Panc1 (cell line): ENCODE measurements around the gene MVK. TPM values are rescaled to one million over a fixed set of nuclear protein-coding genes. Genes with fewer than 3 reads are reported as not detected.

Experiments used
- ATAC-seq: fragments of 200-7000 bp; cut with Tn5 transposase; 2 replicates; pipeline ENCODE4 v1.9.1; 2020; ENCODE audit warnings: mild to moderate bottlenecking, moderate library complexity
- BruUV-seq: library from RNA; stranded (reverse); fragments of 400-500 nt; replicated peaks from 2 replicates; lab custom pipeline; 2021; lab: Mats Ljungman, UMichigan
- CTCF ChIA-PET: fragments of 300-600 bp; sonication (Branson Sonifier 250); formaldehyde crosslinking; loops from one replicate; lab custom pipeline; 2022; ENCODE audit warnings: antibody characterized with exemption; lab: Charles Lee
- POLR2A ChIA-PET: fragments of 300-600 bp; sonication (Branson Sonifier 250); formaldehyde crosslinking; loops from one replicate; lab custom pipeline; 2022; ENCODE audit warnings: antibody characterized with exemption; lab: Charles Lee
- DNase-seq: peaks from one replicate; pipeline ENCODE4 v3.0.0-alpha.2; 2010; ENCODE audit warnings: low read depth, low spot score
- H3K27ac ChIP-seq: 2 replicates; pipeline ENCODE4 v1.5.1; 2011; ENCODE audit warnings: mild to moderate bottlenecking, low read length, inconsistent platforms
- H3K27me3 ChIP-seq: fragments of 200-500 bp; sonication (Bioruptor generic); 2 replicates; pipeline ENCODE4 v1.6.0; 2014; ENCODE audit warnings: low read length, inconsistent platforms; ENCODE audit not compliant: control insufficient read depth, insufficient read depth
- H3K36me3 ChIP-seq: fragments of 200-500 bp; sonication (Bioruptor generic); 2 replicates; pipeline ENCODE4 v1.5.1; 2014; ENCODE audit warnings: inconsistent platforms, mild to moderate bottlenecking, low read length, moderate library complexity; ENCODE audit not compliant: control insufficient read depth, insufficient read depth
- H3K4me1 ChIP-seq: 2 replicates; pipeline ENCODE4 v1.5.1; 2011; ENCODE audit warnings: inconsistent platforms, mild to moderate bottlenecking, low read length, moderate library complexity; ENCODE audit not compliant: control insufficient read depth, insufficient read depth
- H3K4me3 ChIP-seq, 2 experiments: 2 replicates each; pipeline ENCODE4 v1.5.1; 2011 to 2012; ENCODE audit warnings: low read depth in 2 of 2, low read length in 2 of 2, mild to moderate bottlenecking in 2 of 2, inconsistent platforms in 1 of 2, moderate library complexity in 1 of 2
- H3K9me3 ChIP-seq: fragments of 200-500 bp; sonication (Bioruptor generic); 2 replicates; pipeline ENCODE4 v1.5.1; 2014; ENCODE audit warnings: low read depth, mild to moderate bottlenecking, inconsistent platforms, low read length, moderate library complexity; ENCODE audit not compliant: control insufficient read depth, insufficient read depth
- POLR2AphosphoS5 ChIP-seq: IDR thresholded peaks from 2 replicates; pipeline ENCODE4 v1.6.1; 2012; ENCODE audit warnings: mild to moderate bottlenecking, low read depth, low read length, moderate library complexity
- SIN3A ChIP-seq: IDR thresholded peaks from 2 replicates; pipeline ENCODE4 v1.6.1; 2012; ENCODE audit warnings: low read depth, mild to moderate bottlenecking, low read length, moderate library complexity, borderline replicate concordance; ENCODE audit not compliant: insufficient read depth
- TCF7L2 ChIP-seq: IDR thresholded peaks from 2 replicates; pipeline ENCODE4 v1.6.1; 2011; ENCODE audit warnings: mild to moderate bottlenecking, low read depth, low read length, inconsistent platforms
- in situ Hi-C: cut with HindIII; loops from 2 replicates; pipeline ENCODE4 v1.10.0; 2016; ENCODE audit warnings: low sequenced_read_pairs, low pct_unique_long_range_greater_than_20kb
- intact Hi-C: fragments of 100-400 bp; cut with micrococcal nuclease; formaldehyde crosslinking; loops from one replicate; pipeline ENCODE4 v1.10.0; 2022; ENCODE audit not compliant: unreplicated experiment
- total RNA-seq: library from RNA; stranded (reverse); gene quantifications from one replicate; pipeline ENCODE4 v1.2.1, GENCODE V29; 2021; ENCODE audit not compliant: unreplicated experiment
- TF ChIP-seq, protein P1 (sequence below), 2 experiments: IDR thresholded peaks; 2 replicates each; pipeline ENCODE4 v1.6.1; 2011 to 2012; ENCODE audit warnings: low read depth in 2 of 2, control low read depth in 1 of 2, low read length in 1 of 2, mild to moderate bottlenecking in 1 of 2, moderate library complexity in 1 of 2; ENCODE audit not compliant: insufficient read depth in 1 of 2
- TF ChIP-seq, protein P2 (sequence below): fragments of 450-650 bp; IDR thresholded peaks from 2 replicates; pipeline ENCODE4 v1.5.1; 2017; ENCODE audit warnings: mild to moderate bottlenecking

MVK gene
- total RNA-seq, 1 experiment from 2014 or later = 41.6 TPM

DNA sequence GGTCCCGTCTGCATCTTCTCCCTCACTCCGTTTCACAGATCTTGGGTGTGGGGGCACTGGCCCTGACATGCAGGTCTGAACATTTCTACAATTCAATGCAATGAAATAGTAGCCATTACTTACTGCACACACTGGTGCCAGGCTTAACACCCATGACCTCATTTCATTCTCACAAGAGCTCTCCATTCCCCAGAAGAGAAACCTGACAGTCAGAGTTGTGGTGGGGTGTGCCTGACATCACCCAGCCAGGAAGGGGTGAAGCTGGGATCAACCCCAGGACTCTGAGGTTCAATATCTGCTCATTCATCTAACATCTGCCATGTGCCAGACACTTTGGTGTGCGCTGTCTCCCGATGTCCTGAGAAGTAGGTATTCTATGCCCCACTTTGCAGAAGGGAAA is 34.7 kb downstream of the MVK start:
- TF ChIP-seq POLR2AphosphoS5 = no peak
- no peak for TF ChIP-seq TCF7L2
- TF ChIP-seq, protein P1, sequence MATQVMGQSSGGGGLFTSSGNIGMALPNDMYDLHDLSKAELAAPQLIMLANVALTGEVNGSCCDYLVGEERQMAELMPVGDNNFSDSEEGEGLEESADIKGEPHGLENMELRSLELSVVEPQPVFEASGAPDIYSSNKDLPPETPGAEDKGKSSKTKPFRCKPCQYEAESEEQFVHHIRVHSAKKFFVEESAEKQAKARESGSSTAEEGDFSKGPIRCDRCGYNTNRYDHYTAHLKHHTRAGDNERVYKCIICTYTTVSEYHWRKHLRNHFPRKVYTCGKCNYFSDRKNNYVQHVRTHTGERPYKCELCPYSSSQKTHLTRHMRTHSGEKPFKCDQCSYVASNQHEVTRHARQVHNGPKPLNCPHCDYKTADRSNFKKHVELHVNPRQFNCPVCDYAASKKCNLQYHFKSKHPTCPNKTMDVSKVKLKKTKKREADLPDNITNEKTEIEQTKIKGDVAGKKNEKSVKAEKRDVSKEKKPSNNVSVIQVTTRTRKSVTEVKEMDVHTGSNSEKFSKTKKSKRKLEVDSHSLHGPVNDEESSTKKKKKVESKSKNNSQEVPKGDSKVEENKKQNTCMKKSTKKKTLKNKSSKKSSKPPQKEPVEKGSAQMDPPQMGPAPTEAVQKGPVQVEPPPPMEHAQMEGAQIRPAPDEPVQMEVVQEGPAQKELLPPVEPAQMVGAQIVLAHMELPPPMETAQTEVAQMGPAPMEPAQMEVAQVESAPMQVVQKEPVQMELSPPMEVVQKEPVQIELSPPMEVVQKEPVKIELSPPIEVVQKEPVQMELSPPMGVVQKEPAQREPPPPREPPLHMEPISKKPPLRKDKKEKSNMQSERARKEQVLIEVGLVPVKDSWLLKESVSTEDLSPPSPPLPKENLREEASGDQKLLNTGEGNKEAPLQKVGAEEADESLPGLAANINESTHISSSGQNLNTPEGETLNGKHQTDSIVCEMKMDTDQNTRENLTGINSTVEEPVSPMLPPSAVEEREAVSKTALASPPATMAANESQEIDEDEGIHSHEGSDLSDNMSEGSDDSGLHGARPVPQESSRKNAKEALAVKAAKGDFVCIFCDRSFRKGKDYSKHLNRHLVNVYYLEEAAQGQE (IDR thresholded peaks at IDR 0.05; ENCODE audit: insufficient read depth in 1 of 2, low read depth in 2 of 2, low read length in 1 of 2) = no peak
- TF ChIP-seq, protein P2, sequence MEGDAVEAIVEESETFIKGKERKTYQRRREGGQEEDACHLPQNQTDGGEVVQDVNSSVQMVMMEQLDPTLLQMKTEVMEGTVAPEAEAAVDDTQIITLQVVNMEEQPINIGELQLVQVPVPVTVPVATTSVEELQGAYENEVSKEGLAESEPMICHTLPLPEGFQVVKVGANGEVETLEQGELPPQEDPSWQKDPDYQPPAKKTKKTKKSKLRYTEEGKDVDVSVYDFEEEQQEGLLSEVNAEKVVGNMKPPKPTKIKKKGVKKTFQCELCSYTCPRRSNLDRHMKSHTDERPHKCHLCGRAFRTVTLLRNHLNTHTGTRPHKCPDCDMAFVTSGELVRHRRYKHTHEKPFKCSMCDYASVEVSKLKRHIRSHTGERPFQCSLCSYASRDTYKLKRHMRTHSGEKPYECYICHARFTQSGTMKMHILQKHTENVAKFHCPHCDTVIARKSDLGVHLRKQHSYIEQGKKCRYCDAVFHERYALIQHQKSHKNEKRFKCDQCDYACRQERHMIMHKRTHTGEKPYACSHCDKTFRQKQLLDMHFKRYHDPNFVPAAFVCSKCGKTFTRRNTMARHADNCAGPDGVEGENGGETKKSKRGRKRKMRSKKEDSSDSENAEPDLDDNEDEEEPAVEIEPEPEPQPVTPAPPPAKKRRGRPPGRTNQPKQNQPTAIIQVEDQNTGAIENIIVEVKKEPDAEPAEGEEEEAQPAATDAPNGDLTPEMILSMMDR = no peak
- TF ChIP-seq SIN3A = no peak
- POLR2A ChIA-PET = no interaction called here

DNA sequence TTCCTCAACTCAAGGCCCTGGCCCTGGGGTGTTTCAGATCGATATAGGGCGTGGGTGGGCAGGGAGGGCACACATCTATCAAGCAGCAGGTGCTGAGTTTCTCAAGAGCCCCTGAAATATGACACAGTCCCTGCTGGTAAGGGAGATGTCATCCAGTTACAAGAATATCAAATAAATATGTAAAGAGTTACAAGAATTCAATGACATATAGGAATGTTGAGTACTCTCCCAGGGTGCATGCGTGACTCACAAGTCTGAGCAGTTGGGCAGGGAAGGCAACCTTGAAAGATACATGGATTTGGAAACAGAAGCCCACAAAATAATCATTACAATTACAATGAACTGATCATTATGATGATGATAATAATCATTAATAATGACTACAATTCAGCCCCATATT is 35.2 kb downstream of the MVK start:
- CTCF ChIA-PET = no interaction called here
- no TSS peak for BruUV-seq

More for the DNA sequence above, 34.7 kb downstream of the MVK start:
- Histone ChIP-seq H3K4me1 (no peaks in the 10 kb centered on the region), H3K27ac (no peak overlapping the region), H3K36me3 (no peaks in the 10 kb centered on the region), H3K27me3 (no peaks in the 10 kb centered on the region; the same call in 1 of the 2 replicates), H3K9me3 (no peaks in the 10 kb centered on the region), H3K4me3 (no peak overlapping the region)
- DNase-seq = no peak
- no TSS peak for BruUV-seq
- ATAC-seq = no peak
- intact Hi-C loops (no loop called here), in situ Hi-C loops (no loop called here)
- CTCF ChIA-PET = no interaction called here

DNA sequence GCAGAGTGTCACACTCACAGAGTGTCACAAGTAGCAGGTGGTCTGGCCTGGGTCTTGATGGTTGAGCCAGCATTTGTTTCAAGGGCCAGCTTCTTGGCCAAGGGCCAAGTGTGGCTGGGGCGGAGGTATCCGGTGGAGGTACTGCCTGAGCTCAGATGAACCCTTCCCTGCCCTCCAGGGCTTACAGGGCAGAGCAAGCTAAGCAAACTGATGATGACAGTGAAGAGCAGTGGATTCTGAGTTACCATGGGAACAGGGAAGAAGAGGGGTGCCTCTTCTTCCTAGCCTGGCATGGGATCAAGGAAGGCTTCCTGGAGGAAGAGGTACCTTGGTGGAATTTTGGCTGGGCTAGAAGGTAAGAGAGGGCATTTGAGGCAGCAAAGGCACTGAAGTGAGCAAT is 35.7 kb downstream of the MVK start:
- BruUV-seq = no TSS peak
- no peaks in the 10 kb centered on the region for H3K4me1 ChIP-seq
- POLR2A ChIA-PET = no interaction called here
- intact Hi-C loops = no loop called here
- no peaks in the 10 kb centered on the region for H3K9me3 ChIP-seq
- ATAC-seq (no peak), DNase-seq (no peak)
- in situ Hi-C loops = no loop called here
- TF ChIP-seq TCF7L2 = no peak
- TF ChIP-seq, protein P2 = no peak
- TF ChIP-seq, protein P1 (IDR thresholded peaks at IDR 0.05; ENCODE audit: insufficient read depth in 1 of 2, low read depth in 2 of 2, low read length in 1 of 2) = no peak
- no peak for TF ChIP-seq POLR2AphosphoS5
- no peak for TF ChIP-seq SIN3A
- CTCF ChIA-PET = no interaction called here
- peaks cover 4% of the 10 kb centered on the region for H3K27me3 ChIP-seq
- H3K36me3 ChIP-seq = no peaks in the 10 kb centered on the region
- no peak overlapping the region for H3K4me3 ChIP-seq
- no peak overlapping the region for H3K27ac ChIP-seq

More for the DNA sequence above, 35.2 kb downstream of the MVK start:
- in situ Hi-C loops = no loop called here
- Histone ChIP-seq H3K4me1 (no peaks in the 10 kb centered on the region), H3K27ac (no peak overlapping the region), H3K4me3 (no peak overlapping the region), H3K9me3 (no peaks in the 10 kb centered on the region), H3K27me3 (peaks cover 2% of the 10 kb centered on the region), H3K36me3 (no peaks in the 10 kb centered on the region)
- POLR2A ChIA-PET = no interaction called here
- TF ChIP-seq SIN3A = no peak
- no peak for DNase-seq
- no peak for ATAC-seq
- intact Hi-C loops = no loop called here
